ENCODE data around the gene ADORA1.

The ADORA1 gene

GRCh38 chr1:203086992-203087763 lies 40.3 kb upstream of the ADORA1 start:
- POLR2A ChIA-PET: no interaction called here
- no peak overlapping the region for H3K27ac ChIP-seq (ENCODE audit: extremely low read depth, low read depth, low read length)
- H3K9me3 ChIP-seq (ENCODE audit: control insufficient read depth, insufficient read depth, low read depth, low read length): no peaks in the 10 kb centered on the region
- no peaks in the 10 kb centered on the region for H3K4me1 ChIP-seq (ENCODE audit: control insufficient read depth, insufficient read depth, low read length)
- TF ChIP-seq ZIC2 (tag by site-specific recombination; IDR thresholded peaks at IDR 0.05): peak; percentile 90
- TF ChIP-seq ZNF555 (tag by site-specific recombination; conservative IDR thresholded peaks at IDR 0.05): no peak
- no peaks in the 10 kb centered on the region for H3K36me3 ChIP-seq (ENCODE audit: control insufficient read depth in 2 of 2, insufficient read depth in 1 of 2, low read length in 2 of 2)
- no peak overlapping the region for H3K4me3 ChIP-seq (ENCODE audit: low read depth, low read length)
- CTCF ChIA-PET: interaction anchor here (0.8 to 2.7 kb wide), 2 partner anchors 129 to 181 kb away, joined by 4 to 12 read pairs; no protein-coding TSS in a partner anchor

DNA sequence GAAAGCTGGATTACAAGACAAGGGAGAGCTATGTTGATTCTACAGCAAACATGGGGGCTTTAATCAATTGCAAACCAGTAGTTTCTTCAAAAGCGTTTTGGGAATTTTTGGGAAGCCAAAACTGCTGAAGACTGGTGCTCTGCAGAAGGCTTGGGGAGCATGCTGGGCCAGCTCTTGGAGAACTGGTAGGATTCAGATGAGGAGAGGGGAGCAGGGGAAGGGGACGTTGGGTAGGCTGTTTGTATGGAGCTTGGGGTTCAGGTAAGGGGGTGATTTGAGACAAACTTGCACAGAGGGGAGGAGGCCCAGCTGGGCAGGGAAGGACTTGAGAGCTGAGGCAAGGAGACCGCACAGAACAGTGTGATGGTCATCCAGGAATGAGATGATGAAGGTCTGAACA lies 39.1 kb upstream of the ADORA1 start:
- TF ChIP-seq, protein P1, sequence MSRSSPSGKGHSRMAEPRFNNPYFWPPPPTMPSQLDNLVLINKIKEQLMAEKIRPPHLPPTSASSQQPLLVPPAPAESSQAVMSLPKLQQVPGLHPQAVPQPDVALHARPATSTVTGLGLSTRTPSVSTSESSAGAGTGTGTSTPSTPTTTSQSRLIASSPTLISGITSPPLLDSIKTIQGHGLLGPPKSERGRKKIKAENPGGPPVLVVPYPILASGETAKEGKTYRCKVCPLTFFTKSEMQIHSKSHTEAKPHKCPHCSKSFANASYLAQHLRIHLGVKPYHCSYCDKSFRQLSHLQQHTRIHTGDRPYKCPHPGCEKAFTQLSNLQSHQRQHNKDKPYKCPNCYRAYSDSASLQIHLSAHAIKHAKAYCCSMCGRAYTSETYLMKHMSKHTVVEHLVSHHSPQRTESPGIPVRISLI (tag by site-specific recombination; IDR thresholded peaks at IDR 0.05): no peak
- TF ChIP-seq ZNF555 (tag by site-specific recombination; conservative IDR thresholded peaks at IDR 0.05) (no peak), ZFP69B (tag by site-specific recombination; IDR thresholded peaks at IDR 0.05) (no peak), ZNF221 (tag by site-specific recombination; IDR thresholded peaks at IDR 0.05; ENCODE audit: borderline replicate concordance) (no peak), BCL11B (tag by site-specific recombination; IDR thresholded peaks at IDR 0.05; ENCODE audit: low read depth) (no peak), ZNF416 (tag by site-specific recombination; IDR thresholded peaks at IDR 0.05) (no peak), ZNF610 (tag by site-specific recombination; IDR thresholded peaks at IDR 0.05; ENCODE audit: borderline replicate concordance) (no peak), ZNF37A (tag by site-specific recombination; IDR thresholded peaks at IDR 0.05) (no peak), ZXDB (tag by site-specific recombination; IDR thresholded peaks at IDR 0.05) (no peak), ZNF169 (tag by site-specific recombination; IDR thresholded peaks at IDR 0.05) (no peak), ZNF311 (tag by site-specific recombination; IDR thresholded peaks at IDR 0.05; ENCODE audit: borderline replicate concordance) (no peak), ZNF341 (tag by site-specific recombination; IDR thresholded peaks at IDR 0.05; ENCODE audit: low read depth) (no peak), ZNF174 (tag by site-specific recombination; IDR thresholded peaks at IDR 0.05) (no peak), ZNF335 (tag by site-specific recombination; conservative IDR thresholded peaks at IDR 0.05) (no peak), ZNF223 (tag by site-specific recombination; IDR thresholded peaks at IDR 0.05) (no peak), ZNF623 (tag by site-specific recombination; IDR thresholded peaks at IDR 0.05) (no peak), SALL2 (tag by site-specific recombination; IDR thresholded peaks at IDR 0.05; ENCODE audit: borderline replicate concordance) (no peak)
- TF ChIP-seq, protein P2, sequence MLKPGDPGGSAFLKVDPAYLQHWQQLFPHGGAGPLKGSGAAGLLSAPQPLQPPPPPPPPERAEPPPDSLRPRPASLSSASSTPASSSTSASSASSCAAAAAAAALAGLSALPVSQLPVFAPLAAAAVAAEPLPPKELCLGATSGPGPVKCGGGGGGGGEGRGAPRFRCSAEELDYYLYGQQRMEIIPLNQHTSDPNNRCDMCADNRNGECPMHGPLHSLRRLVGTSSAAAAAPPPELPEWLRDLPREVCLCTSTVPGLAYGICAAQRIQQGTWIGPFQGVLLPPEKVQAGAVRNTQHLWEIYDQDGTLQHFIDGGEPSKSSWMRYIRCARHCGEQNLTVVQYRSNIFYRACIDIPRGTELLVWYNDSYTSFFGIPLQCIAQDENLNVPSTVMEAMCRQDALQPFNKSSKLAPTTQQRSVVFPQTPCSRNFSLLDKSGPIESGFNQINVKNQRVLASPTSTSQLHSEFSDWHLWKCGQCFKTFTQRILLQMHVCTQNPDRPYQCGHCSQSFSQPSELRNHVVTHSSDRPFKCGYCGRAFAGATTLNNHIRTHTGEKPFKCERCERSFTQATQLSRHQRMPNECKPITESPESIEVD (tag by site-specific recombination; IDR thresholded peaks at IDR 0.05): no peak
- TF ChIP-seq, protein P3, sequence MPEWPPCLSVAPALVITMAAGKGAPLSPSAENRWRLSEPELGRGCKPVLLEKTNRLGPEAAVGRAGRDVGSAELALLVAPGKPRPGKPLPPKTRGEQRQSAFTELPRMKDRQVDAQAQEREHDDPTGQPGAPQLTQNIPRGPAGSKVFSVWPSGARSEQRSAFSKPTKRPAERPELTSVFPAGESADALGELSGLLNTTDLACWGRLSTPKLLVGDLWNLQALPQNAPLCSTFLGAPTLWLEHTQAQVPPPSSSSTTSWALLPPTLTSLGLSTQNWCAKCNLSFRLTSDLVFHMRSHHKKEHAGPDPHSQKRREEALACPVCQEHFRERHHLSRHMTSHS (tag by site-specific recombination; IDR thresholded peaks at IDR 0.05): no peak

More for the DNA sequence above, 39.1 kb upstream of the ADORA1 start:
- H3K4me1 ChIP-seq (ENCODE audit: control insufficient read depth, insufficient read depth, low read length): no peaks in the 10 kb centered on the region
- ChIA-PET CTCF (interaction anchor here (2.7 kb wide), 1 partner anchor 180 kb away, joined by 12 read pairs; no protein-coding TSS in a partner anchor), POLR2A (no interaction called here)
- no peaks in the 10 kb centered on the region for H3K9me3 ChIP-seq (ENCODE audit: control insufficient read depth, insufficient read depth, low read depth, low read length)
- H3K36me3 ChIP-seq (ENCODE audit: control insufficient read depth in 2 of 2, insufficient read depth in 1 of 2, low read length in 2 of 2): no peaks in the 10 kb centered on the region
- no peak overlapping the region for H3K27ac ChIP-seq (ENCODE audit: extremely low read depth, low read depth, low read length)
- no peak overlapping the region for H3K4me3 ChIP-seq (ENCODE audit: low read depth, low read length)

Data from HEK293 (cell line).